Lower leg skin (tissue), 3 donors: ENCODE data around the gene AMIGO1.

Experiments
- POLR2A ChIP-seq, 2 donors: fragments of 450-650 bp; IDR thresholded peaks; one replicate each; pipeline ENCODE4 v1.6.1; 2016 to 2017; ENCODE audit warnings: antibody characterized with exemption in 2 of 2, mild to moderate bottlenecking in 1 of 2, moderate library complexity in 1 of 2
- TF ChIP-seq, protein P1 (sequence below), 3 donors: fragments of 450-650 bp; IDR thresholded peaks; one replicate each; pipeline ENCODE4 v1.5.1; 2016; ENCODE audit warnings: antibody characterized with exemption in 3 of 3, mild to moderate bottlenecking in 3 of 3, moderate library complexity in 2 of 3

DNA sequence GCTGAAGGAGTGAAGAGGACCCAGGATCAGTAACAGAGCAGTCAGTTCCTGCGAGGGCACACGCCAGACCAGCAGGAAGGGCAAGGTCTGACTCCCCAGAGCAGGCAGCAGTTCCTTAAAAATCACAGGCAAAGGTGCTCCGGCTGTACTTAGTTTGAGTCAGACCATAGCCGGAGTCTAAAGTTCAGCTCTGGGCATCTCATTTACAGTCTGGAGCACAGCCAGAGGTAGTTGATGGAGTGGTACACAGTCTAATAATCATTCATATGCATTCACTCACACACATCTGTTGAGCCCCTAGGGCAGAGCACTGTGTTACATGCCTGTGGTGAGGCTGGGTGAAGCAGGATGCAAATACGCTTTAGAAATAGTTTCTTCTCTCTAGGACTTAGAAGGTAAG, 7.3 kb upstream of the AMIGO1 start:
- TF ChIP-seq, protein P1, sequence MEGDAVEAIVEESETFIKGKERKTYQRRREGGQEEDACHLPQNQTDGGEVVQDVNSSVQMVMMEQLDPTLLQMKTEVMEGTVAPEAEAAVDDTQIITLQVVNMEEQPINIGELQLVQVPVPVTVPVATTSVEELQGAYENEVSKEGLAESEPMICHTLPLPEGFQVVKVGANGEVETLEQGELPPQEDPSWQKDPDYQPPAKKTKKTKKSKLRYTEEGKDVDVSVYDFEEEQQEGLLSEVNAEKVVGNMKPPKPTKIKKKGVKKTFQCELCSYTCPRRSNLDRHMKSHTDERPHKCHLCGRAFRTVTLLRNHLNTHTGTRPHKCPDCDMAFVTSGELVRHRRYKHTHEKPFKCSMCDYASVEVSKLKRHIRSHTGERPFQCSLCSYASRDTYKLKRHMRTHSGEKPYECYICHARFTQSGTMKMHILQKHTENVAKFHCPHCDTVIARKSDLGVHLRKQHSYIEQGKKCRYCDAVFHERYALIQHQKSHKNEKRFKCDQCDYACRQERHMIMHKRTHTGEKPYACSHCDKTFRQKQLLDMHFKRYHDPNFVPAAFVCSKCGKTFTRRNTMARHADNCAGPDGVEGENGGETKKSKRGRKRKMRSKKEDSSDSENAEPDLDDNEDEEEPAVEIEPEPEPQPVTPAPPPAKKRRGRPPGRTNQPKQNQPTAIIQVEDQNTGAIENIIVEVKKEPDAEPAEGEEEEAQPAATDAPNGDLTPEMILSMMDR (IDR thresholded peaks at IDR 0.05): no peak
- no peak for TF ChIP-seq POLR2A (IDR thresholded peaks at IDR 0.05)
